AML-193 (cell line): ENCODE results near the gene SPRED3.
A peak's percentile ranks its signal among the peaks of the same experiment; 100 is the strongest.
"Not testable (repeated sequence)": the region's sequence is repeated elsewhere in the genome, so short reads cannot be mapped to it uniquely, and the experiment has no call there.

ENCODE experiments used
- DNase-seq, 2 experiments: peaks; one replicate each; lab custom pipeline; 2025; lab: John Stamatoyannopoulos, UW

The SPRED3 gene

DNA sequence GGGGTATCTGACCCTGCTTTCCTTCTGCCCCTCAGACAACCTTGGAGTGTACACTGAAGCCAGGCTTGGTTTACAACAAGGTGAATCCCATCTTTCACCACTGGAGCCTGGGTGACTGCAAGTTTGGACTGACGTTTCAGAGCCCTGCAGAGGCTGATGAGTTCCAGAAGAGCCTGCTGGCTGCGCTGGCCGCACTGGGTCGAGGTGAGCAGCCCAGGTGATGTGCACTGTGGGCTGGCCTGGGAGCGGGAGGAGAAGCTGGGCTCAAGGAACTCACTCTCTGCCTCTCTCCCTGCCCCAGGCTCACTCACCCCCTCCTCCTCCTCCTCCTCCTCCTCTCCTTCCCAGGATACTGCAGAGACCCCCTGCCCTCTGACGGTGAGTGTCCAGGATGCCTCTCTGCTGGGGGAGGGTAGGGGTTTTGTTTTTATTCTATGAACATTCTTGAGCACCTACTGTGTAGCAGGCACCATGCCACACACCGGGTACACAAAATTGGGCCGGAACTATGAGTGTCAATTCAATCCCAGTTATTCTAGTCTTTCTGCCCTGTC is 3.5 kb downstream of the SPRED3 start:
- no peak for DNase-seq

DNA sequence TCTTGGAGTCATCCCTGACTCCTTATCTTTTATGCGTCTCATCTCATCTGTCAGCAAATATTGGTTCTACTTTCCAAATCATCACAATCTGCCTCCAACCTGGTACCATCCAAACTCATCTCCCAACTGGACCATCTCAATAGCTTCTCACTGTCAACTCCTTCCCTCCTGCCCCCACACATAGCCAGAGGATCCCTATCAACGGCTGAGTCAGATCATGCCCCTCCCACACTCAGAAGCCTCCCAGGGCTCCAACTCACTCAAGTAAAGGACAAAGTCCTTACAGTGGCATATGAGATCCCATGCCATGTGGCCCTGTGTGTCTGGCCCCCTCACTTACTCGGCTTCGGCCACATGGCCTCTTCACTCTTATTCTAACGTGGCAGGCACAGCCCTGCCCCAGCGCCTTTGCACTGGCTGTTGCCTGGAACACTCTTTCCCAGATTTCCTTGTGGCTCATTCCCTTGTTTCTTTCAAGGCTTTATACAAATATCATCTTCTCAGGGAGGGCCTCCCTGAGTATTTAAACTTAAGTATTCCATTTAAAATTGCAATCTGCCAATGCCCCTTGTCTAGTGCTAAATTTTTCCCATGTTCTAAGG is 4.3 kb downstream of the SPRED3 start:
- no peak for DNase-seq

DNA sequence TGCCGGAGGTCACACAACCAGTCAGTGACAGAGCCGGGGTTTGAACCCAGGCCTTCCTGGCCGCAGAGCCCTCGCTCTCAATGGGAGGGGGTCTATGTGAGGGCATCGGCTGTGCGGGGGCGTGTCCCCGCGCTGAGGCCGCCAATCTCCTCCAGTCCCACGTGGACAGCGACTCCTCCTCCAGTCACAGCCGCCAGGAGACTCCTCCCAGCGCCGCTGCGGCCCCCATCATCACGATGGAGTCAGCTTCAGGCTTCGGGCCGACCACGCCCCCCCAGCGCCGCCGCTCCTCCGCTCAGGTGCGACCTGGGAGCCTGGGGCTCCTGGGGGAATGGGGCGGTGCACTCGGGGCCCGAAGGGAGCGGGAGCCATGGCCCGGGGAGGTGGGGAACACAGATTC is 6.0 kb downstream of the SPRED3 start:
- DNase-seq, result no peak

DNA sequence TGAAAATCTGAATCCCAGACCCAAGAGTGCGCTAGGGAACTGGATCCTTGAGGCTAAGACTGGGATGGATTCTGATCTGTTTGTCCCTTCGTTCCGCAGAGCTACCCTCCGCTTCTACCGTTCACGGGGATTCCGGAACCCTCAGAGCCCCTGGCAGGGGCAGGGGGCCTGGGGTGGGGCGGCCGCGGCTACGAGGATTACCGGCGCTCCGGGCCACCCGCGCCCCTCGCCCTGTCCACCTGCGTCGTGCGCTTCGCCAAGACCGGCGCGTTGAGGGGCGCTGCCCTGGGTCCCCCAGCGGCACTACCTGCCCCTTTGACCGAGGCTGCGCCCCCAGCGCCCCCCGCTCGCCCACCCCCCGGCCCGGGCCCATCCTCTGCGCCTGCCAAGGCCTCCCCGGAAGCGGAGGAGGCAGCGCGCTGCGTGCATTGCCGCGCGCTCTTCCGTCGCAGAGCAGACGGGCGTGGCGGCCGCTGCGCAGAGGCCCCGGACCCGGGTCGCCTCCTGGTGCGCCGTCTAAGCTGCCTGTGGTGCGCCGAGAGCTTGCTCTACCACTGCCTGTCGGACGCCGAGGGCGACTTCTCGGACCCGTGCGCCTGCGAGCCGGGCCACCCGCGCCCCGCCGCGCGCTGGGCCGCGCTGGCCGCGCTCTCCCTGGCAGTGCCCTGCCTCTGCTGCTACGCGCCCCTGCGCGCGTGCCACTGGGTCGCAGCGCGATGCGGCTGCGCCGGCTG is 7.1 kb downstream of the SPRED3 start:
- DNase-seq, result no peak

DNA sequence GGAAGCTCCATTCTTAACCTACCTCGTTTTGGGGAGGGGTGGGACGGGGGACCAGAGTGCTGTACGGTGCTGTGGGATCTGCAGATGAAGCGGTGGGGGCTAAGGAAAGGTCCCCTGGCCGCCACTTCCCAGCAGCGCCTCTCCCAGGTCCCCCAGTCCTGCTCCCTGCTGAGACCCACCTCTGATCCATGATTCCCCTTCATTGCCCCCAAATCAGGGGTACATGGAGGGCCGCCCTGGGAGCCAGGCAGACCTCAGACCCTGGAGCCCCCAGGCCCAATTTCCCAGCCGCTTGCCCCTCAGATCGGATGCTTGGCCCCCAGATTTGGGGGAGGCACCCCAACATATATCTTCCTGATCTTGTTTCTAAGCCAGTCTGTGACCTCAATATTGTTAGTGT is 10.6 kb downstream of the SPRED3 start:
- DNase-seq, result no peak

DNA sequence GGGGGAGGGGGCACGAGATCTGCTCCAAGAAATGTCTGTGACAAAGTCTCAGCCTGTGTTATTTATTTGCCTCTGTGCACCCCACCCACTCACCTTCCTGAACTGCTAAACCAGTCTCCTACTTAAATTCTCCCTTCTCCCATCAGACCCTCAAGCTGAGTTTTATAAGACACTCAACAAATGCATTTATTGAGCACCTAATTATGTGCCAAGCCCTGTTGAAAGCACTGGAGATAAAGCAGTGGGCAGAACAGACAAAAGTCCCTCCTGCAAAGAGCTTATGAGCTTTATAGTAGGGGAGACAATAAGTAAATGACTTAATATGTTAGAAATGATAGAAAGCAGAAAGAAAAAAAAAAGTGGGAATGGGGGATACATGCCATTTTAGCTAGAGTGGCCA is 11.0 kb downstream of the SPRED3 start:
- DNase-seq, result no peak

DNA sequence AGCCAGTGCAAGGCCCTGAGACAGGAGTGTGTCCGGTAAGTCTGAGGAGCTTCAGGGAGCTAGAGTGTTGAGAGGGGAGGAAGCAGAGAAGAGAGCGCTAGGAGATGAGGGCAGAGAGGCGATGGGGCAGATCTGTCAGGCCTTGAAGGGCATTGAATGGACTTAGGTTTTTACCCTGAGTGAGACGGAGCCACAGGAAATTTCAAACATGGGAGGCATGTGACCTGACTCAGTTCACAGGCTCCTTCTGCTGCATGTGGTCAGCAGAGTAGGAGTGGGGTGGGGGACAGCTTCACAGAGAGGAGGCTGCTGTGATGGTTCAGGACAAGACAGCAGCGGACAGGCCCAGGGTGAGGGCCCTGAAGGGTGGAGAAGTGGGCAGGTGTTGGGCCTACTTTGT is 11.9 kb downstream of the SPRED3 start:
- no peak for DNase-seq

DNA sequence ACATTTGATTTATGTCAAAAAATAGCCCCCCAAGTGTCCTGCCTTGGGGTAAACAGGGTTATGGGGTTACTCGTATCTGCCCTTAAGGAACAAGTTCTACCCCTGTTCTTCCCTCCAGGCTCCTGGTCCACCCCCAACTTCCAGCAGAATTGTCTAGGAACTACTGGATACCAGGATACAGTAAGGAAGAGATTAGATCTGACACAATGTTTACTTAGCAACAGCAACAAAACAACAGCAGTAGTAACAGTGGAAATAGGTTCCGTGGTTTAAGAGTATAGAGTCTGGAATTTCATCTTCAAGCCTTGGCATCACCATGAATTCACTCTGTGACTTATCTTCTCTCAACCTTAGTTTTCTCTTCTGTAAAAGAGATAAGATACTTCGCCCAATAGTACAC is 12.7 kb downstream of the SPRED3 start:
- no peak for DNase-seq

DNA sequence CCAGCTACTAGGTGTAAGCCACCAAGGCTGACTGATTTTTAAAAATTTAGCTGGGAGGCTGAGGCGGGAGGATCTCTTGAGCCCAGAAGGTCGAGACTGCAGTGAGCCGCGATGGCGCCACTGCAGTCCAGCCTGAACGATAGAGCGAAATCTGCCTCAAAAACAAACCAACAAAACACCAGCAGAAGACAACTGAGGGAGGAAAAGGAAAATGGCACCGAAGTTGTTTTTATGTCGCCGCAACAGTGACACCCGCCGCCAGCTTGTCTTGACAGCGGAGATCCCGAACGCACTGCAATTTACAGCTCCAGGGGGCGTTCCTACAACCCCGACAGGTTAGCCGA is 14.1 kb downstream of the SPRED3 start:
- no peak for DNase-seq

DNA sequence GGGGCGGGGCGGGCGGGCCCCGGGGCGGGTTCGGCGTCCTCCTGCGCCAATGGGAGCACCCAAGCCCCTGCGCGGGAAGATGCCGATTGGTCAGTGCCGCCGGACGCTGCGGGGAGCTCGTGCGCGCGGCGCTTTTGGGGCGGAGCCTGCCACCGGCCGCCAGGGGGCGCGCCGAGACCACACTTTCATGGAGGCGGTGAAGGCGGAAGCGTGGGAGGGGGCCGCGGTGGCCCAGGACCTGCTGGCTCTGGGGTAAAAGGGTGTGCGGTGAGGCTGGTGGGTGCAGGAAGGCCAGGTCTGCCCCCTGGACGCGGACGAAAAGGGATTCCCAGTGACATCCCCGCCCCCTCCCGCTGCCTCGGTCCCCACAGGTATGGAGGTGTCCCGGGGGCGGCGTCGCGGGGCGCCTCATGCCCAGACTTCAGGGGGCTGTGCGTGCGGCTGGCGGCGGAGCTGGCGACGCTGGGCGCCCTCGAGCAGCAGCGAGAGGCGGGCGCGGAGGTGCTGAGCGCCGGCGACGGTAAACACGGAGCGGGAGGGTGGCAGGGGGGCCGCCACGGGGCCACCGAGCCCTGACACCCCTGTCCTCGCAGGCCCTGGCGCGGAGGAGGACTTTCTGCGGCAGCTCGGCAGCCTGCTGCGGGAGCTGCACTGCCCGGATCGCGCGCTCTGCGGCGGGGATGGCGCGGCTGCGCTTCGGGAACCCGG is 14.6 kb downstream of the SPRED3 start, which contains the start of gene FAM98C:
FAM98C (plus strand) TSS at position 127 of the 708 bp plus-strand sequence; CDS start at position 188, 61 bp downstream.
- DNase-seq, result peak; percentile 92 to 95

DNA sequence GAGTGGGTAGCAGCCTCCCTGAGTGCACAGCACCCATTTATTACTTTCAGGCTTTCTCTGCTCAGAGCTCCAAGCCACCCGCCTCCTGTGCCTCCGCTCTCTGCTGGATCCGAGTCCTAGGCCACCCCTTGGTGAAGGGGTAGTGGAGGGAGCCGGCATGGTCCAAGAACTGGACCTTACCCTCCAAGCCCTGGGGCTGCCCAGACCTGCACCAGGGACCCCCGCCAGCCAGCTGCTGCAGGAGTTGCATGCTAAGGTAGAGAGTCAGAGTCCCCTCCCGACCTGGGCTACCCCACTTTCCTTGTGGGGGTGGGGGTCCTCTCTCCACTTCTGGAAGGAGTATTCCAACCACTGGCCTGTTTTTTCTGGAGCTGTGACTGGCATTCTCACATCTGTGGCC is 16.4 kb downstream of the SPRED3 start:
- DNase-seq, result no peak

DNA sequence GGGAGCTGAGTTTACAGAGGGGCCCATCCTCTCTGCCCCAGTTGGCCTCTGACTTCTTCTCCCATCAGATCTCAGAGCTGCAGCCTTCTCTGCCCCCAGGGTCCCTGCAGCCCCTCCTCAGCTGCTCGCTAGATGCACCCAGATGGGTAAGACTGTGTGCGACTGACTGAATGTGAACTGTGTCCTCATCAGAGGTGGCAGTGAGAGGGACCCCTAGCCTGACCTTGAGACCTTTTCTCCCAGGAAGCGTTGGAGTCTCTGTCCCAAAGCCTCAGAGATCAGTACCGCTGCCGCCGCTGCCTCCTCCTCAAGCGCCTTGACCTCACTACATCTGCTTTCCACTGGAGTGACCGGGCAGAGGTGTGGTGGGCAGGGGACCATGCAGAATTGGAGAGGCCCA is 16.8 kb downstream of the SPRED3 start:
- no peak for DNase-seq

DNA sequence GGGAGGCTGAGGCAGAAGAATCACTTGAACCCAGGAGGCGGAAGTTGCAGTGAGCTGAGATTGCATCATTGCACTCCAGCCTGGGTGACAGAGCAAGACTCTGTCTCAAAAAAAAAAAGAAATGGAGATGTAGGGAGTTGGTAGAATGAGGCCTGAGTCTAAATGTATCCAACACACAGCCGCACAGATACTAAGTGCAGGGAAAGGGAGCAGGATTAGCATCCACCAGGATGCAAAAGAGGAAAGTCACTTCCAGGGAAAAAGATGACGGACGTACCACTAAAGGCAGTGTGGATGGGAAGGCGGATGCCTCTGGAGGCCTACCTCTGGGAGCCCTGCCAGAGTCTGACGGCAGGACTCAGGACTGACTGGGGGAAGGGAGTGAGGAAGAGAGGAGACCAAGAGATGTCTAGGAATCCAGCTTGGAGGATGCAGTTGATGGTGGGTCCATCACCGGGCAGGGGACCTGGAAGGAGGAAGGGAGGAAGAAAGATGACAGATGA is 21.2 kb downstream of the SPRED3 start:
- DNase-seq, result no peak

DNA sequence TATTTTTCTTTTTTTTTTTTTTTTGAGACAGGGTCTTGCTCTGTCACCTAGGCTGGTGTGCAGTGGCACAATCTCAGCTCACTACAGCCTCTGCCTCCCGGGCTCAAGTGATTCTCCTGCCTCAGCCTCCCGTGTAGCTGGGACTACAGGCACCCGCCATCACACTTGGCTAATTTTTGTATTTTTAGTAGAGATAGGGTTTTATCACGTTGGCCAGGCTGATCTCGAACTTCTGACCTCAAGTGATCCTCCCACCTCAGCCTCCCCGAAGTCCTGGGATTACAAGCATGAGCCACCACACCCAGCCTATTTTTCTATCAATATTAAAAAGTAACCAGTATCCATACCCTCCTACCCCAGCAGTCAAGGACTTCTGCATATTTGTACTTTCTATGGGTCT is 21.9 kb downstream of the SPRED3 start:
- not testable (repeated sequence) for DNase-seq

DNA sequence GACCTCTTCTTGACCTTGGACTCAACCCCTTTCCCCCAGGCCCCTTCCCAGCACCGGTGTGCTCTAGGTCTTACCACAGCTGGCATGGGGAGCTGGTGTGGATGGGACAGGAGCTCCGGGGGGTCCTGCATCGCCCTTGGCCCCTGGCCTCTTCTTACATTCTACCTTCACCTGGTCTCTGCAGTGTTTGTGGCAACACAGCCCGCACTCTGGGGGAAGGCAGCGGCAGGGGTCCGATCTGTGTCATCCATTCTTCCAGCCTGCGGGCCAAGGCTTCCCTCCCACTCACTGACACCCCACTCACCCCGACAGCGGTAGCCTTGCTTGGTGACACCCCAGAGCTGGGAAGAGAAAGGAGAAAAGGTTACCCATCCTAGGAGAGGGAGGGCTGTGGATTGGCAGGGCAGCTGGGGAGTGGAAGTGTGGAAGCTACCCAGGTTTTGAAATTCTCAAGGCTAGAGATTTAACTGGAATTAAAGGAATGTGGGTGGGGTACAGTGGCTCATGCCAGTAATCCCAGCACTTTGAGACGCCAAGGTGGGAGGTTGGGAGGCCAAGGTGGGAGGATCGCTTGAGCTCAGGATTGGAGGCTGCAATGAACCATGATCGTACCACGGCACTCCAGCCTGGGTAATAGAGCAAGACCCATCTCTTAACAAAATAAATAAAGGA is 22.7 kb downstream of the SPRED3 start:
- DNase-seq, result no peak

DNA sequence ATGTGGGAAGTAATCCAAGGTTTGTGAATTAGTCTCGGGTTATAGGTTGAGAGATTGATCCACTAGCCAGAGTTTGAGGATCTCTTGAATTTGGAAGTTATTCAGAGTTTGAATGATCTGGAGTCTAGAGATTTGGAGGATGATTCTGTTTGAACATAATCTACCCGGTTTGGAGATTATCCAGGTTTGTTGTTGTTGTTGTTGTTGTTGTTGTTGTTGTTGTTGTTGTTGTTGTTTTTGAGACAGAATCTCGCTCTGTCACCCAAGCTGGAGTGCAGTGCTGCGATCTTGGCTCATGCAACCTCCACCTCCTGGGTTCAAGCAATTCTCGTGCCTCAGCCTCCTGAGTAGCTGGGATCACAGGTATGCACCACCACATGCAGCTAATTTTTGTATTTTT is 23.4 kb downstream of the SPRED3 start:
- DNase-seq, result not testable (repeated sequence)

DNA sequence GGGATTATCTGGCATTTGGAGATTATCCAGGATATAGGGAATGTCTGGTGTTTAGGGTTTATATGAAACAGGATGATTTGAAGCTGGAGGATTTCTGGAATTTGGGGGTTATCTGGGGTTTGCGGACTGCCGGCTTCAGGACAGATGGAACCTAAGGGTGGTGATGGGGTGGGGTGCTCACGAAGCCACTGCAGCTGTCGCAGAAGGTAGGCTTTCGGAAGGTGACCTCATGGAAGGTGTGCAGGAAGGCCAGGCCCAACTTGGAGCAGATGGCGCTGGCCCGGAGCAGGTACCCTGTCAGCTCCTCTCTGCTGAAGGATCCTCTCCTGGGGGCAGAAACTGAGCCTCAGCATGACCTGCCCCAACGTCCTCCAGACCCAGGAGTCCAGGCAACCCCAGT is 24.0 kb downstream of the SPRED3 start:
- DNase-seq, result no peak

DNA sequence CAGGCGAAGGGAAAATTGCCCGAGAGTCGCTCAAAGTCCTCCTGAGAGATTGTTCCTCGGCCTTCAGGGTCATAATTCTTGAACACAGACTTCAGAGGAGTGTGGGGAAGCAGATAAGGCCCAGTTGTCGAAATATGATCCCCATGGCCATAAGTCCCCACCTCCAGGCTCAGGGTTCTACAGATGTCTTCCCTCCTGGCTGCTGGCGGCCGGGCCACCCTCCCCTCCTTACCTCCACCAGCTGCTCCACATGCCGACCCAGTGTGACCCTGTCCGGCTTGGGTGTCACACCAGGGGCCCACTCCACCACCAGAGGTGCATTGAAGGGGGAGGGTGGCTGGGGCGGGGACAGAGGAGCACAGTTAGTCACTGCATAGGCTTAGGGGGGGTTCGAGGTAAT is 24.5 kb downstream of the SPRED3 start:
- DNase-seq, result no peak

DNA sequence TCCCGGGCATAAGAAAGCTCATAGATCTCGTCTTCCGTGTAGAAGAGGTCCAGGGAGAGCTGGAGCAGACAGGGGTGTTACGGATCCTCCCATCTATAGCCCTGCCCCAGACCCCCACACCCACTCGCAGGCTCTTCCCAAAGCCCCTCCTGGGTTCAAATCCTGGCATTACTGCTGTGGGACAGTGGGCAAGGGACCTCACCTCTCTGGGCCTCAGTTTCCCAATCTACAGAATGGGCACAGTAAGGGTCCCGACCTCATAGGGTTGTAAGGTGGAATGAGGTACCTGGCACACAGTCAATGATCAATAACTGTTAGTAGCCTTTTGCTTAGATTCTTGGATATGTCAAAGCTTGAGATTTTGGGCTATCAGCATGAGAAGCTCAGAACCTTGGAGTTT is 24.9 kb downstream of the SPRED3 start:
- DNase-seq, result no peak

DNA sequence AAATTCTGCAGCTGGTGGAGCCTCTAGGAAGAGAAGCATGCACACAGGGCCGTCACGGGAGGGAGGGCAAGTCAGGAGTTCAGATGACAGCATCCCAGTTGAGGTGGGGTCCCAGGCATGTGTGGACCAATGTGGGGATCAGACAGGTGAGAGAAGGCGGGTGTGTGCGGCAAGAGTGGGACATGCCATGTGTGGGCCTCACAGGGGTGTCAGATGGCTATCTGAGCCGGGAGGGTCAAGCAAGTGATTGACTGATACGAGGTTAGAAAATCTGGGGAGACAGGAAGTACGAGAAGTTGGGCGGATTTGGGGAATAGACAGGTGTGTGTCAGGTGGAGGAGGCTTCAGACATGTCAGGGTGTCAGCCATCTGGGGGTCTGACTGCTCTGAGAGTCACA is 28.6 kb downstream of the SPRED3 start:
- no peak for DNase-seq

DNA sequence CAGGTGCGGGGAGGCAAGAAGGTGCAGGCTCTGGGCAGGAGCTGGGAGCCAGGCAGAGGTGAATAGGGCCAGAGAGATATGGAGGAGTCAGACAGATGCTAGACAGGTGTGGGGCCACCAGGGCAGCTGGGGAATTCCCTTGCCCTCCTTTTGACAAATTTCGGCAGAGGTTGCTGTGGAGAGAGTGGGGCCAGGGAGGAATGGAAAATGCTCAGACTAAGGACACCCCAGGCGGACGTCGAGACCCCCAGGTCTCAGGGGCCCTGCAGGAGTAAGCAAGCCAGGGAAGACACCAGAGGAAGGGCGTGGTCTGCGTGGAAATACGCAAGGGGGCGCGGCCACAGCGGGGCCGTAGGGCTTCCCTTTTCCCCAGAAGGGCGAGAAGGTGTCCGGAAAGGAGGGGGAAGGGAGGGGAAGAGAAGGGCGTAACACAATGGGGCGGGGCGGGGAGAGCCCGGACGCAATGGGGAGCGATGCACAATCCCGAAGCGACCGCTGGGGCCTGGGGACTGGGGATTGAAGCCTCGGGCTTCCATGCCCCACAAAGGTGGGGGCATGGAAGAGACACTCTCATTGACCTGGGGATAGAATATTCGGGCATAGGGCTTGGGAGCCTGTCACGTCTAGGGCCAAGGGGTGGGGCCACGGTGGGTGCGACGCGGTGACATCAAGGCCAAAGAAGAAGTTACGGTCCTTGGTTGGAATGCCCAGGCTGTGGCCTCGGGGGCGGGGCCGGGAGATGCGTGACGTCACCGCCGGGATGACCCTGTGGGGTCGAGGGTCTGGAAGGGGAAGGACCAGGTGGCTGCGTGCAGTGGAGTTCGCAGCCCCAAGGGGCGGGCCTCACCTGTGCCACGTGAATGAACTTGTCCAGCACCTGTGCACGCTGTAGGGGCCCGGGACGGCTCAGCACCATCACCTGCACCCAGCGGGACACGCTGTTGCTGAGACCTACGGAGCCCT is 29.3 kb downstream of the SPRED3 start:
- peak; percentile 71 to 83 for DNase-seq
